CD4-positive, CD25-positive, alpha-beta regulatory T cell (primary cell): ENCODE data around the gene BEST2. TPM values are rescaled to one million over a fixed set of nuclear protein-coding genes. Genes with fewer than 3 reads are reported as not detected.

Experiments
- ATAC-seq, 2 donors: fragments of 150-1000 bp; cut with Tn5 transposase; one replicate each; pipeline ENCODE4 v1.10.0; 2021; ENCODE audit warnings: low read depth in 2 of 2, moderate number of reproducible peaks in 2 of 2, moderate library complexity in 1 of 2
- DNase-seq, 3 donors: peaks; one replicate each; pipeline versions ENCODE4 v3.0.0 to v3.0.0-alpha.2; 2012 to 2022; ENCODE audit warnings: mixed read lengths in 1 of 3
- H3K27ac ChIP-seq: one replicate; pipeline ENCODE4 v1.7.0; 2013; ENCODE audit warnings: mild to moderate bottlenecking, low read length; ENCODE audit not compliant: insufficient read depth, poor library complexity, severe bottlenecking
- H3K27me3 ChIP-seq: one replicate; pipeline ENCODE4 v1.7.0; 2013; ENCODE audit warnings: low read length; ENCODE audit not compliant: control insufficient read depth, insufficient read depth
- H3K36me3 ChIP-seq: one replicate; pipeline ENCODE4 v1.7.0; 2013; ENCODE audit warnings: mild to moderate bottlenecking, low read length, moderate library complexity; ENCODE audit not compliant: control insufficient read depth, insufficient read depth
- H3K4me1 ChIP-seq: 2 replicates; pipeline ENCODE4 v1.7.0; 2013; ENCODE audit warnings: mild to moderate bottlenecking, low read length; ENCODE audit not compliant: insufficient read depth, control insufficient read depth, poor library complexity, severe bottlenecking
- H3K4me3 ChIP-seq: one replicate; pipeline ENCODE4 v1.7.0; 2013; ENCODE audit warnings: low read depth, mild to moderate bottlenecking, low read length, moderate library complexity
- H3K9me3 ChIP-seq, 2 experiments: 1 replicate in 1 of 2; 2 replicates in 1 of 2; pipeline ENCODE4 v1.7.0; 2013; ENCODE audit warnings: low read length in 2 of 2, mild to moderate bottlenecking in 1 of 2, moderate library complexity in 1 of 2; ENCODE audit not compliant: control insufficient read depth in 2 of 2
- H3K27ac Mint-ChIP-seq, 3 donors: one replicate each; pipeline ENCODE4 v1.8.0; 2020 to 2022; ENCODE audit warnings: mild to moderate bottlenecking in 3 of 3, mixed read lengths in 3 of 3, moderate library complexity in 2 of 3
- H3K27me3 Mint-ChIP-seq: one replicate; pipeline ENCODE4 v1.8.0; 2022; ENCODE audit warnings: mild to moderate bottlenecking, mixed read lengths
- H3K36me3 Mint-ChIP-seq: one replicate; pipeline ENCODE4 v1.8.0; 2020; ENCODE audit warnings: mixed read lengths
- H3K4me1 Mint-ChIP-seq, 4 donors: one replicate each; pipeline ENCODE4 v1.8.0; 2020 to 2022; ENCODE audit warnings: mixed read lengths in 4 of 4, mild to moderate bottlenecking in 1 of 4
- H3K4me3 Mint-ChIP-seq, 4 donors: one replicate each; pipeline ENCODE4 v1.8.0; 2020 to 2022; ENCODE audit warnings: mild to moderate bottlenecking in 4 of 4, mixed read lengths in 4 of 4, moderate library complexity in 3 of 4
- H3K9me3 Mint-ChIP-seq, 7 donors: one replicate each; pipeline ENCODE4 v1.8.0; 2020 to 2022; ENCODE audit warnings: mixed read lengths in 7 of 7, mild to moderate bottlenecking in 3 of 7, moderate library complexity in 2 of 7
- polyA plus RNA-seq, 4 donors: library from polyadenylated mRNA; unstranded; fragments of 300-500 nt; fragmentation: Illumina TruSeq; gene quantifications; one replicate each; pipeline ENCODE4 v1.2.3, GENCODE V29; 2021
- total RNA-seq: library from RNA; stranded (reverse); gene quantifications from one replicate; pipeline ENCODE4 v1.2.3, GENCODE V29; 2022

Gene BEST2
- total and polyA plus RNA-seq, 5 donors from 2014 or later, result not detected

- no peaks in the 10 kb centered on the region for H3K27me3 Mint-ChIP-seq
- peak overlapping the region in 1 of 3 donors; percentile 97 for H3K27ac Mint-ChIP-seq
- ATAC-seq (peak; percentile 65 to 69), DNase-seq (peak in 2 of 3 donors; percentile 94 to 95)
- Histone ChIP-seq H3K9me3 (no peaks in the 10 kb centered on the region), H3K27ac (peak overlapping the region; percentile 100), H3K4me3 (peak overlapping the region; percentile 59), H3K27me3 (no peaks in the 10 kb centered on the region), H3K4me1 (peaks cover 72% of the 10 kb centered on the region), H3K36me3 (no peaks in the 10 kb centered on the region)
- peaks cover 5 to 38% (median 25%) of the 10 kb centered on the region in 4 donors for H3K4me1 Mint-ChIP-seq
- no peaks in the 10 kb centered on the region for H3K9me3 Mint-ChIP-seq
- H3K4me3 Mint-ChIP-seq, result peak overlapping the region; percentile 83 to 93 (median 88)
- H3K36me3 Mint-ChIP-seq, result no peaks in the 10 kb centered on the region
Observed at GRCh38 chr19:12782424-12783290, 31.1 kb downstream of the BEST2 start.

GRCh38 chr19:12783291-12783848 lies 31.8 kb downstream of the BEST2 start:
- Histone ChIP-seq H3K27me3 (no peaks in the 10 kb centered on the region), H3K27ac (peak overlapping the region; percentile 100), H3K4me3 (peak overlapping the region; percentile 35), H3K4me1 (peaks cover 67% of the 10 kb centered on the region), H3K36me3 (no peaks in the 10 kb centered on the region), H3K9me3 (no peaks in the 10 kb centered on the region)
- peak overlapping the region; percentile 76 to 93 (median 84) for H3K4me3 Mint-ChIP-seq
- H3K36me3 Mint-ChIP-seq, result no peaks in the 10 kb centered on the region
- no peaks in the 10 kb centered on the region for H3K27me3 Mint-ChIP-seq
- H3K27ac Mint-ChIP-seq, result peak overlapping the region in 1 of 3 donors; percentile 95
- ATAC-seq (no peak), DNase-seq (peak in 1 of 3 donors; percentile 70)
- H3K9me3 Mint-ChIP-seq, result no peaks in the 10 kb centered on the region
- H3K4me1 Mint-ChIP-seq, result peaks cover 3 to 35% (median 22%) of the 10 kb centered on the region in 4 donors

- ATAC-seq (no peak), DNase-seq (no peak)
- peak overlapping the region; percentile 76 to 93 (median 84) for H3K4me3 Mint-ChIP-seq
- H3K36me3 Mint-ChIP-seq, result no peaks in the 10 kb centered on the region
- H3K4me1 Mint-ChIP-seq, result peaks cover 0 to 34% (median 18%) of the 10 kb centered on the region in 4 donors
- H3K27ac Mint-ChIP-seq, result peak overlapping the region in 1 of 3 donors; percentile 95
- no peaks in the 10 kb centered on the region for H3K9me3 Mint-ChIP-seq
- H3K36me3 ChIP-seq, result no peaks in the 10 kb centered on the region
- H3K27me3 ChIP-seq, result no peaks in the 10 kb centered on the region
- H3K27ac ChIP-seq, result peak overlapping the region; percentile 100
- no peaks in the 10 kb centered on the region for H3K9me3 ChIP-seq
- H3K4me1 ChIP-seq, result peaks cover 67% of the 10 kb centered on the region
- peak overlapping the region; percentile 35 for H3K4me3 ChIP-seq
- no peaks in the 10 kb centered on the region for H3K27me3 Mint-ChIP-seq
Observed at GRCh38 chr19:12783849-12784393, 32.3 kb downstream of the BEST2 start.

- ATAC-seq (peak; percentile 5 to 14), DNase-seq (peak in 2 of 3 donors; percentile 27 to 59)
- Mint-ChIP-seq H3K27me3 (no peaks in the 10 kb centered on the region), H3K4me3 (no peak overlapping the region), H3K4me1 (peaks cover 0 to 35% (median 19%) of the 10 kb centered on the region in 4 donors), H3K36me3 (no peaks in the 10 kb centered on the region), H3K27ac (no peak overlapping the region), H3K9me3 (no peaks in the 10 kb centered on the region)
- H3K36me3 ChIP-seq, result no peaks in the 10 kb centered on the region
- peak overlapping the region; percentile 100 for H3K27ac ChIP-seq
- no peaks in the 10 kb centered on the region for H3K9me3 ChIP-seq
- peak overlapping the region; percentile 29 for H3K4me3 ChIP-seq
- H3K4me1 ChIP-seq, result peaks cover 67% of the 10 kb centered on the region
- no peaks in the 10 kb centered on the region for H3K27me3 ChIP-seq
Observed at GRCh38 chr19:12784394-12784870, 32.8 kb downstream of the BEST2 start.

GRCh38 chr19:12784871-12785430 lies 33.4 kb downstream of the BEST2 start:
- Mint-ChIP-seq H3K4me3 (no peak overlapping the region), H3K36me3 (no peaks in the 10 kb centered on the region), H3K27me3 (no peaks in the 10 kb centered on the region), H3K4me1 (peaks cover 0 to 29% (median 16%) of the 10 kb centered on the region in 4 donors), H3K9me3 (no peaks in the 10 kb centered on the region), H3K27ac (no peak overlapping the region)
- H3K36me3 ChIP-seq, result no peaks in the 10 kb centered on the region
- H3K27ac ChIP-seq, result peak overlapping the region; percentile 100
- no peak for ATAC-seq
- peak overlapping the region; percentile 29 for H3K4me3 ChIP-seq
- H3K9me3 ChIP-seq, result no peaks in the 10 kb centered on the region
- peak in 2 of 3 donors; percentile 25 to 54 for DNase-seq
- no peaks in the 10 kb centered on the region for H3K27me3 ChIP-seq
- peaks cover 70% of the 10 kb centered on the region for H3K4me1 ChIP-seq

- Histone ChIP-seq H3K27ac (peak overlapping the region; percentile 100), H3K27me3 (no peaks in the 10 kb centered on the region), H3K9me3 (no peaks in the 10 kb centered on the region), H3K36me3 (no peaks in the 10 kb centered on the region), H3K4me1 (peaks cover 76% of the 10 kb centered on the region), H3K4me3 (peak overlapping the region; percentile 29)
- no peak overlapping the region for H3K4me3 Mint-ChIP-seq
- peaks cover 4% of the 10 kb centered on the region for H3K27me3 Mint-ChIP-seq
- H3K36me3 Mint-ChIP-seq, result no peaks in the 10 kb centered on the region
- H3K4me1 Mint-ChIP-seq, result peaks cover 0 to 32% (median 16%) of the 10 kb centered on the region in 4 donors
- DNase-seq (peak in 1 of 3 donors; percentile 42), ATAC-seq (no peak)
- no peak overlapping the region for H3K27ac Mint-ChIP-seq
- no peaks in the 10 kb centered on the region for H3K9me3 Mint-ChIP-seq
Observed at GRCh38 chr19:12785431-12786031, 33.9 kb downstream of the BEST2 start.
